ENCODE data around the gene CHRNA4.

CHRNA4 gene

DNA sequence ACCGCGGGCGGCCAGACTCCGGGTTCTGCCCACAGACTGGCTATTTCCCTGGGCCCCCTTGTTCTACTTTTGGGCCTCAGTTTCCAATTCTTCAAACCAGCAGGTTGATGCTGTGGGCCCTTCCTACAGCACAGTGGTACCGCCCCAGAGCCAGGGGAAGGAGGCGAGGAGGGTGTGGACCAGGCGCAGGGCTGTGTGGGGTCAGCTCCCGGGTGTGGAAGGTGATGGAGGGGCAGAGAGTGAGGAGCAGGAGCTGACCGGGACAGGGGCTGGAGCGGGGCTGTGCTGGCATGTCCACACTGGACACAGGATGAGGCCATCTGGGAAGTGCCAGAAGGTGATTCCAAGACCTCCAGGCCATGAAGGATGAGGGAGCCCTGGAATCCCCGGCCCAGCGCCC, 35.2 kb upstream of the CHRNA4 start:
- Histone ChIP-seq H3K4me3 (ENCODE audit: low read depth in 1 of 2, low read length in 2 of 2) (no peak overlapping the region), H3K9me3 (ENCODE audit: control insufficient read depth in 1 of 2, low read length in 2 of 2) (no peaks in the 10 kb centered on the region), H3K27me3 (ENCODE audit: control insufficient read depth in 1 of 2, insufficient read depth in 2 of 2, low read length in 2 of 2) (no peaks in the 10 kb centered on the region), H3K9ac (ENCODE audit: low read depth in 1 of 2, low read length in 2 of 2) (no peak overlapping the region), H3K36me3 (ENCODE audit: control insufficient read depth in 1 of 2, insufficient read depth in 2 of 2, low read length in 2 of 2) (no peaks in the 10 kb centered on the region), H3K27ac (ENCODE audit: low read depth, low read length) (no peak overlapping the region), H3K4me1 (ENCODE audit: control insufficient read depth in 1 of 2, insufficient read depth in 2 of 2, low read length in 2 of 2) (no peaks in the 10 kb centered on the region)

DNA sequence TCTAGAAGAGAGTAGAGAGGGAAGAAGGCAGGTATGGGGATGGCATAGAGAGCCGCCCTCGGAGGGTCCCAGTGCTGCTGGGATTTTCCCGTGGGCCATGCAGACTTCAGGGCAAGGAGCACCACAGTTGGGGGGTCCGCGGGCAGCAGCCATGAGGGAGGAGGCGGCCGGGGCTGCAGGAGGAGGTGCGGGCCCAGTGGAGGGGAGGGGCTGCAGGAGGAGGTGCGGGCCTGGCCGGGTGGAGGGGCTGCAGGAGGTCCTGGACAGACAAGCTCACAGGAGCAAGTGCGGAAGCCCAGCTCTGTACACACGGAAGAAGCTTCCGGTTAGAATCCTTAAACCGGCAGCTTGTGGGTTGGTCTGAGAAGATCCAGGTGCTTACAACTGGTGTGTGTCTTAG, 34.6 kb upstream of the CHRNA4 start:
- H3K9ac ChIP-seq (ENCODE audit: low read depth in 1 of 2, low read length in 2 of 2), result no peak overlapping the region
- H3K9me3 ChIP-seq (ENCODE audit: control insufficient read depth in 1 of 2, low read length in 2 of 2), result no peaks in the 10 kb centered on the region
- no peaks in the 10 kb centered on the region for H3K36me3 ChIP-seq (ENCODE audit: control insufficient read depth in 1 of 2, insufficient read depth in 2 of 2, low read length in 2 of 2)
- no peaks in the 10 kb centered on the region for H3K27me3 ChIP-seq (ENCODE audit: control insufficient read depth in 1 of 2, insufficient read depth in 2 of 2, low read length in 2 of 2)
- H3K27ac ChIP-seq (ENCODE audit: low read depth, low read length), result no peak overlapping the region
- no peaks in the 10 kb centered on the region for H3K4me1 ChIP-seq (ENCODE audit: control insufficient read depth in 1 of 2, insufficient read depth in 2 of 2, low read length in 2 of 2)
- no peak overlapping the region for H3K4me3 ChIP-seq (ENCODE audit: low read depth in 1 of 2, low read length in 2 of 2)

DNA sequence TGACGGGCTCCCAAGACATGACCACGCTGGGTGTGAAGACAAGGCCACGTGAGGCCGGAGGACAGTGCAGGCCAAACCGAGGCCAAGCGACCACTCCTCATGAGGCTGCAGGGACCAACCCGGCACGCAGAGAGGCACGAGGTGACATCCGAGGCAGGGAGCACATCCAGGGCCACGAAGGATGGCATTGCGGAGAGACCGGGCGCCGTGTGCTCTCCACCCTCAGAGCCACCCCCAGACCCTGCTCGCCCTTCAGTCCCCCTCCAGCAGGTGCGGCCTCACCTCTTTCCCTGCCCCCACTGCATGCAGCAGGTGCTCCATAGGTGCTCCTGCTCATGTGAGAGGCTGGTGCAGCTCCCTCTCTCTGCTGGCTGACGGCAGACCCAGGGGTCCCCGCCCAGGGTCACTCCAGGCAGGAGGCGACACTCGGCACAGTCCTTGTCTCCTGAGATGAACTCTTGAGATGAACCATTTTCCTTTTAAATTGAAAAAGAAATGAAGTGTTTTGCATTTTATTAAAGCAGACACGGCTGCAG, 33.8 kb upstream of the CHRNA4 start:
- Histone ChIP-seq H3K27me3 (ENCODE audit: control insufficient read depth in 1 of 2, insufficient read depth in 2 of 2, low read length in 2 of 2) (no peaks in the 10 kb centered on the region), H3K4me1 (ENCODE audit: control insufficient read depth in 1 of 2, insufficient read depth in 2 of 2, low read length in 2 of 2) (no peaks in the 10 kb centered on the region), H3K4me3 (ENCODE audit: low read depth in 1 of 2, low read length in 2 of 2) (no peak overlapping the region), H3K9me3 (ENCODE audit: control insufficient read depth in 1 of 2, low read length in 2 of 2) (no peaks in the 10 kb centered on the region), H3K9ac (ENCODE audit: low read depth in 1 of 2, low read length in 2 of 2) (no peak overlapping the region), H3K36me3 (ENCODE audit: control insufficient read depth in 1 of 2, insufficient read depth in 2 of 2, low read length in 2 of 2) (no peaks in the 10 kb centered on the region), H3K27ac (ENCODE audit: low read depth, low read length) (no peak overlapping the region)

DNA sequence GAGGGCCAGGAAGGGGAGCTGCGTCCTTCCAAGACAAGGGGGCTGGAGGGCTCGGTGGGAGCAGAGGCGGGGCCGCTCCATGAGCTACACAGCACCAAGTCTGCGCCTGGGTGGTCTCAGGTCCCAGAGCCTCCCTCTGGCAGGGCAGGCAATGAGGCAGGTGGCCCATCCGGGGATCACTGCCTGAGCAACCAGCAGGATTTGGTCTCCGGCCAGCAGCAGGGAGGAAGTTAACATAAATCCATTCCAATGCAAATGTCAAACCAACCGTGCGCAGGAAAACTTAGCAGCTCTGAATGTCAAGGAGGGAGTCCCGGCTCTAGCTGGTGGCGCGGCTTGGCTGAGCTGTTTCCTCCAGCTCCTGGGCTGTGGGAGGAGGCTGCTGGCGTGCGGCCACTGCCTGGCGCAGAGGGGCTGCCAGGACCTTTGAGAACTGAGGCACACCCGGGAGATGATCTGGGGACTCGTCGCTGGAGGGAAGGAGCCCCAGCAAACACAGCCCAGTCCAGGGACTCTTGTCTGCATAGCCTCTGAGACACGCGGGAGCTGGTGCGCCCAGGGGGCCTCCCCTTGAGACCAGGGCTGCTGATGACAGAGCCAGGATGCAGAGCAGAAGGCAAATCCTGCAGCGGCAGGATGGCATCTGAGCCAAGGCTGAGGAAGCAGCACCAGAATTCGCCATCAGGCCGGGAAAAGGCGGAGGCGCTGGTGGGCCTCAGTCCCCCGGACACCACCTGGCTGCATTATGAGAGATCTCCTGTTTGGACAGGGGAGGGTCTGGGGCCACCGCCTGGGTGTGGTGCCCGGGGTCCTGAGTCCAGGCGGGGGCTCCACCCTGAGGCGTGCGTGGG, 33.1 kb upstream of the CHRNA4 start:
- Histone ChIP-seq H3K4me1 (ENCODE audit: control insufficient read depth in 1 of 2, insufficient read depth in 2 of 2, low read length in 2 of 2) (no peaks in the 10 kb centered on the region), H3K27me3 (ENCODE audit: control insufficient read depth in 1 of 2, insufficient read depth in 2 of 2, low read length in 2 of 2) (no peaks in the 10 kb centered on the region), H3K4me3 (ENCODE audit: low read depth in 1 of 2, low read length in 2 of 2) (no peak overlapping the region), H3K27ac (ENCODE audit: low read depth, low read length) (no peak overlapping the region), H3K9ac (ENCODE audit: low read depth in 1 of 2, low read length in 2 of 2) (no peak overlapping the region), H3K9me3 (ENCODE audit: control insufficient read depth in 1 of 2, low read length in 2 of 2) (no peaks in the 10 kb centered on the region), H3K36me3 (ENCODE audit: control insufficient read depth in 1 of 2, insufficient read depth in 2 of 2, low read length in 2 of 2) (no peaks in the 10 kb centered on the region)

DNA sequence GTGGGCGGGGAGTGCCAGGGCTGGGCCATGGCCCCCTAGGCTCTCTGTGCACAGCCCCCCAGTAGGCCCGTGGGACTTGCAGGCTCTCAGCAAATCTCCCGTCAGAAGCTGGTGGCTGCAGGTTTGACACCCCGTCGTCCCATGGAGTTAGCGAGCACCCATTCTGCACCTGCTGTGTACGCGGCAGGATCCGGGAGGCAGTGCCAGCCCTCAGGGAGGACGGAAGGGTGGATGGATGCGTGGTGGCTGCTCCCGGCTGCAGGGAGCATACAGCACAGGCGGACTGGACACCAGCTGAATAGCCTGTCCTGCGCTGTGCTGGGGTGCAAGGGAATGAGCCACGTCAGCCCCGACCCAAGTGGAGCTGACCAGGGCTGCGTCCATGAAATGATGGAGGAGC, 32.4 kb upstream of the CHRNA4 start:
- H3K4me3 ChIP-seq (ENCODE audit: low read depth in 1 of 2, low read length in 2 of 2), result no peak overlapping the region
- no peak overlapping the region for H3K9ac ChIP-seq (ENCODE audit: low read depth in 1 of 2, low read length in 2 of 2)
- H3K4me1 ChIP-seq (ENCODE audit: control insufficient read depth in 1 of 2, insufficient read depth in 2 of 2, low read length in 2 of 2), result no peaks in the 10 kb centered on the region
- H3K27ac ChIP-seq (ENCODE audit: low read depth, low read length), result no peak overlapping the region
- H3K9me3 ChIP-seq (ENCODE audit: control insufficient read depth in 1 of 2, low read length in 2 of 2), result no peaks in the 10 kb centered on the region
- H3K27me3 ChIP-seq (ENCODE audit: control insufficient read depth in 1 of 2, insufficient read depth in 2 of 2, low read length in 2 of 2), result no peaks in the 10 kb centered on the region
- H3K36me3 ChIP-seq (ENCODE audit: control insufficient read depth in 1 of 2, insufficient read depth in 2 of 2, low read length in 2 of 2), result no peaks in the 10 kb centered on the region

DNA sequence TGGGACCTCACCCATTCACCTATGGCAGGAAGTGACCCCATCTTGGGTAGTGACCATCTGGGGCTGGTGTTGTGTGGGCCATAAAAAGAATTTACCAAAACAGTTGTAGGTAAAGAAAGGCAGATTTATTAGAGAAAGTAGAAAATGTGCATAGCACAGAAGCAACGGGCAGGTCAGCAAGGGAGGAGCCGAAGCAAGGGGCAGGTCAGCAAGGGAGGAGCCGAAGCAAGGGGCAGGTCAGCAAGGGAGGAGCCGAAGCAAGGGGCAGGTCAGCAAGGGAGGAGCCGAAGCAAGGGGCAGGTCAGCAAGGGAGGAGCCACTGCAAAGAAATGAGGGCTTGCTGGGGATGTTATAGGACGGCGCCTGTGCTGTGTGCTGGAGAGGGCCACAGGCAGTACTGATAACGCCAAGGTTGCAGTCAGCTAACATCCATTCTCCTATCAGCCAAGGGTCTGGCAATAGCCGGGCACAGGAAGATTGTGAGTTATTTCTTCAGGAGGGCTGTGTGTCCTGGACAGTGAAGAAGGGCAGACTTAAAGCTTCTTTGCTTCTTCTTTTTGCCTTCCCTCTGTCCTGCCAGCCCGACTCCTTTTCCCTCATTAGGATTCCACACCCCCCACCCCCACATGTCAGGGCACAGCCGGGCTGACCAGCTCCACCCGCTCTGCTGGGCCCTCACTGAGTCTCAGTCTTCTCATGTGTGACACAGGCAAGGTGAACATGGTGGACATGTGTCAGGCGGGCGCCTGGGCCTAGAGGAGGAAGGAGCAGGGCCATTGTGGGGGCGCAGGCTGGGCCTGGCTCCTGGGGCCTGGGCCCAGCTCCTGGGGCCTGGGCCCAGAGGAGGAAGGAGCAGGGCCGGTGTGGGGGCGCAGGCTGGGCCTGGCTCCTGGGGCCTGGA, 31.6 kb upstream of the CHRNA4 start:
- Histone ChIP-seq H3K27ac (ENCODE audit: low read depth, low read length) (no peak overlapping the region), H3K4me1 (ENCODE audit: control insufficient read depth in 1 of 2, insufficient read depth in 2 of 2, low read length in 2 of 2) (no peaks in the 10 kb centered on the region), H3K27me3 (ENCODE audit: control insufficient read depth in 1 of 2, insufficient read depth in 2 of 2, low read length in 2 of 2) (no peaks in the 10 kb centered on the region), H3K9ac (ENCODE audit: low read depth in 1 of 2, low read length in 2 of 2) (no peak overlapping the region), H3K4me3 (ENCODE audit: low read depth in 1 of 2, low read length in 2 of 2) (no peak overlapping the region), H3K9me3 (ENCODE audit: control insufficient read depth in 1 of 2, low read length in 2 of 2) (peaks cover 3 to 4% of the 10 kb centered on the region in 2 donors), H3K36me3 (ENCODE audit: control insufficient read depth in 1 of 2, insufficient read depth in 2 of 2, low read length in 2 of 2) (no peaks in the 10 kb centered on the region)

DNA sequence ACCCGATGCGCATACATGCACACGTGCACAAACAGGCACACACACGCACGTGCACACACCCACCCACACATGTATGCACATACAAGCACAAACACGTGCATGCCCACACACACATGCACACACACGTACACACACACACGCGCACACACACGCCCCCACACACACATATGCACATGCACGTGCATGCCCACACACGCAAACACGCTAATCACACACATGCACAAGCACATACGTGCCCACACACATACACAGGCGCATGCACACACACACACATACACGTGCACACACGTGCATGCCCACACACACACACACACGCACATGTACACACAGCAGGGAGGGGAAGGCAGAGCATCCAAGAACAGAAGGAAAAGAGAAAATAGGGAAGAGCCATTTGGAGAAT, 26.8 kb upstream of the CHRNA4 start:
- no peak overlapping the region for H3K27ac ChIP-seq (ENCODE audit: low read depth, low read length)
- H3K9ac ChIP-seq (ENCODE audit: low read depth in 1 of 2, low read length in 2 of 2), result no peak overlapping the region
- H3K9me3 ChIP-seq (ENCODE audit: control insufficient read depth in 1 of 2, low read length in 2 of 2), result peaks cover 21% of the 10 kb centered on the region in 2 donors
- H3K4me3 ChIP-seq (ENCODE audit: low read depth in 1 of 2, low read length in 2 of 2), result no peak overlapping the region
- H3K4me1 ChIP-seq (ENCODE audit: control insufficient read depth in 1 of 2, insufficient read depth in 2 of 2, low read length in 2 of 2), result no peaks in the 10 kb centered on the region
- H3K27me3 ChIP-seq (ENCODE audit: control insufficient read depth in 1 of 2, insufficient read depth in 2 of 2, low read length in 2 of 2), result no peaks in the 10 kb centered on the region
- no peaks in the 10 kb centered on the region for H3K36me3 ChIP-seq (ENCODE audit: control insufficient read depth in 1 of 2, insufficient read depth in 2 of 2, low read length in 2 of 2)

DNA sequence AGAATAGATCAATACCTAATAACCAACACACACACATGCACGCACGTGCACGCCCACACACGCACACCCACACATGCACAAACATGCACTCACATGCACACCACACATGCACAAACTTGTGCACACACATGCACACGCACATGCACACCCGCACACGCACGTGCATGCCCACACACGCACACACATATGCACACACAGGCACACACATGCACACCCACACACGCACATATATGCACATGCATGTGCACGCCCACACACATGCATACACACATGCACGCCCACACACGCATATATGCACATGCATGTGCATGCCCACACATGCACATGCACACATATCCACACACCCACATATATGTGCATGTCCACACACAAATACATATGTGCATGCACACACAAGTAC, 26.2 kb upstream of the CHRNA4 start:
- Histone ChIP-seq H3K36me3 (ENCODE audit: control insufficient read depth in 1 of 2, insufficient read depth in 2 of 2, low read length in 2 of 2) (no peaks in the 10 kb centered on the region), H3K27me3 (ENCODE audit: control insufficient read depth in 1 of 2, insufficient read depth in 2 of 2, low read length in 2 of 2) (no peaks in the 10 kb centered on the region), H3K9me3 (ENCODE audit: control insufficient read depth in 1 of 2, low read length in 2 of 2) (peaks cover 21% of the 10 kb centered on the region in 2 donors), H3K4me3 (ENCODE audit: low read depth in 1 of 2, low read length in 2 of 2) (no peak overlapping the region), H3K4me1 (ENCODE audit: control insufficient read depth in 1 of 2, insufficient read depth in 2 of 2, low read length in 2 of 2) (no peaks in the 10 kb centered on the region), H3K9ac (ENCODE audit: low read depth in 1 of 2, low read length in 2 of 2) (no peak overlapping the region), H3K27ac (ENCODE audit: low read depth, low read length) (no peak overlapping the region)

DNA sequence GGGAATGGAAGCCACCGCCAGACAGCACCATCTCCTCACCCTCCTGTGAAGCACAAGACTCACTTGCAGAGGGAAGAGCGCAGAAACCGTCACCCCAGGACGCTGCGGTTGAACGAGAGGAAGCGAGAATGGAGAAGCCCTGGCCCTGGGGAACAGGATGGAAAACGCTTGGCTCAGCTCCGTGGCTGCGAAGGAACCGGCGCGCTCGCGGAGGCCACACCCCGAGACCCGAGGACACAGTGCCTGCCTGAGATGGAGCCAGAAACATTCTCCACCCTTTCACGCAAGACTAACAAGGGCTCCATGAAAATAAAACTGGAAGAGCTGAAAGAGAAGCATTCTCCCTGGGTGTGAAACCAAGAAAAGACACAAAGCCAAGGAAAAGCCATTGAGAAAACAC, 25.3 kb upstream of the CHRNA4 start:
- Histone ChIP-seq H3K9me3 (ENCODE audit: control insufficient read depth in 1 of 2, low read length in 2 of 2) (peaks cover 21% of the 10 kb centered on the region in 2 donors), H3K27ac (ENCODE audit: low read depth, low read length) (no peak overlapping the region), H3K4me1 (ENCODE audit: control insufficient read depth in 1 of 2, insufficient read depth in 2 of 2, low read length in 2 of 2) (no peaks in the 10 kb centered on the region), H3K9ac (ENCODE audit: low read depth in 1 of 2, low read length in 2 of 2) (no peak overlapping the region), H3K4me3 (ENCODE audit: low read depth in 1 of 2, low read length in 2 of 2) (no peak overlapping the region), H3K27me3 (ENCODE audit: control insufficient read depth in 1 of 2, insufficient read depth in 2 of 2, low read length in 2 of 2) (peaks cover 0 to 4% of the 10 kb centered on the region in 2 donors), H3K36me3 (ENCODE audit: control insufficient read depth in 1 of 2, insufficient read depth in 2 of 2, low read length in 2 of 2) (no peaks in the 10 kb centered on the region)

DNA sequence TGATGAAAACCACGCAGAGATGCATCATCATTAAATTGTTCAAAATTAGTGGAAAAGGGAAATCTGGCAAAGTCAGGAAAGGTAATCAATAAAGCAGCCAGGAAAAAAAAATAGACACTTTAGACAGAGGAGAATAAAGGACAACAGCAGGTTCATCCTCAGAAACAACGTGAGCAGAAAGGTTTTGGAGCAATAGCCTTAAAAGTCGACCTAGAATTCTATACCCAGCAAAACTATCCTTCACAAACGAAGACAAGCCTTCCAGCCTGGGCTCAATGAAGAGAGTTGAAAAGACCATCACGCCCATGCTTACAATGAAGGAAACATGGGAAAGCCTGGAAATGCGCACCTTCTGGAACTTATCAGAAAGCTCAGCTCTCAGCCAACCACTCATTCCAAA, 24.7 kb upstream of the CHRNA4 start:
- Histone ChIP-seq H3K36me3 (ENCODE audit: control insufficient read depth in 1 of 2, insufficient read depth in 2 of 2, low read length in 2 of 2) (no peaks in the 10 kb centered on the region), H3K9ac (ENCODE audit: low read depth in 1 of 2, low read length in 2 of 2) (no peak overlapping the region), H3K4me3 (ENCODE audit: low read depth in 1 of 2, low read length in 2 of 2) (no peak overlapping the region), H3K27ac (ENCODE audit: low read depth, low read length) (no peak overlapping the region), H3K4me1 (ENCODE audit: control insufficient read depth in 1 of 2, insufficient read depth in 2 of 2, low read length in 2 of 2) (no peaks in the 10 kb centered on the region), H3K9me3 (ENCODE audit: control insufficient read depth in 1 of 2, low read length in 2 of 2) (peaks cover 21% of the 10 kb centered on the region in 2 donors), H3K27me3 (ENCODE audit: control insufficient read depth in 1 of 2, insufficient read depth in 2 of 2, low read length in 2 of 2) (peaks cover 0 to 4% of the 10 kb centered on the region in 2 donors)

Measured in duodenal mucosa (tissue), 2 donors.